ENCODE measurements around the gene LMOD1. TPM values are rescaled to one million over a fixed set of nuclear protein-coding genes. Genes with fewer than 3 reads are reported as not detected.

LMOD1 gene
- total RNA-seq, 8 experiments from 2014 or later = 0.16 to 1.8 (median 0.62) TPM

DNA sequence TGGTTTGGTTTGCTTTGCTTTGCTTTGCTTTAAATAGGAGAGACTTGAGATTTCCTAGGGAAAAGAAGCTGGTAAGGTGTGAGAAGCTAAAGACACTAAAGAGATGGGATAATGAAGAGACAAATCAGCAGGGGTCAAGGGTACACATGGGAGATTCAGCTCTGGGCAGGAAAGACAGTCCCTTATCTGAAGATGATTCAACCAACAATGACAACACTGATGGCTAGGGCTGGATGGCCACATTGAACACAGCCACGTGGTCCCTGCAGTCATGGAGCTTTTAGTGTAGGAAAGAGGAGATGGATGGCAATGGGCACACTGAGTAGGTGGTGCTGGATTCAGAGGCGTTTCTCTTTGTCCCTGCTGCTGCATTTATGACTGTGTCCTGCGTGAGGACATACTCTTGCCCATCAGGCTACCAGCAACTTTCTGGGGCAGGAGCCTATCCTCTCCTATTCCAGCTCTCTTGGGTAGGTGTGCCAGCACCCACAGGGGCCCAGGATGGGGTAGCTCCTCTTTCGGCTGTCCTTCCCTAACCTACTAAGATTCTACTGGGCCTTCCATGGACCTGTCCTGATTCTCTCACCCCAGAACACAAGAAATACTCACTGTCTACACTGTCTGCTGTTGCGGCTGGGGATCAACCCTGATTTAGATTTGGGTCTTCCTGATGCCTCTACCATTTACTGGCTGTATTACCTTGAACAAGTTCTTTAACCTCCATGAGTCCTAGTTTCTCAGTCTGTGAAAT, 59.1 kb downstream of the LMOD1 start:
- 63 to 100% (median 84%) methylated on average over 1 to 4 of the region's 5 CpGs; no CpG with 5 or more reads in 1 of the 10 experiments for whole genome bisulfite sequencing, 10 experiments
- peaks cover 0 to 10% of the 10 kb centered on the region in 2 donors for H3K4me1 ChIP-seq (replicated peaks in 1 of 2)
- no peak overlapping the region for H3K27ac ChIP-seq
- no peak for ATAC-seq (replicated peaks in 6 of 8)
- in situ Hi-C loops (cut with MboI; ENCODE audit: low pct_unique_long_range_greater_than_20kb in 2 of 9, low sequenced_read_pairs in 9 of 9, unreplicated experiment in 9 of 9) = loop anchor here in 5 of 9 experiments (25.0 kb wide), 3 partner anchors 100 to 250 kb away; partner anchors contain the start of genes ARL8A (in 4 of the 5), GPR37L1 (in 1 of the 5) and RNPEP (in 1 of the 5)
- no peak overlapping the region for H3K4me3 ChIP-seq

DNA sequence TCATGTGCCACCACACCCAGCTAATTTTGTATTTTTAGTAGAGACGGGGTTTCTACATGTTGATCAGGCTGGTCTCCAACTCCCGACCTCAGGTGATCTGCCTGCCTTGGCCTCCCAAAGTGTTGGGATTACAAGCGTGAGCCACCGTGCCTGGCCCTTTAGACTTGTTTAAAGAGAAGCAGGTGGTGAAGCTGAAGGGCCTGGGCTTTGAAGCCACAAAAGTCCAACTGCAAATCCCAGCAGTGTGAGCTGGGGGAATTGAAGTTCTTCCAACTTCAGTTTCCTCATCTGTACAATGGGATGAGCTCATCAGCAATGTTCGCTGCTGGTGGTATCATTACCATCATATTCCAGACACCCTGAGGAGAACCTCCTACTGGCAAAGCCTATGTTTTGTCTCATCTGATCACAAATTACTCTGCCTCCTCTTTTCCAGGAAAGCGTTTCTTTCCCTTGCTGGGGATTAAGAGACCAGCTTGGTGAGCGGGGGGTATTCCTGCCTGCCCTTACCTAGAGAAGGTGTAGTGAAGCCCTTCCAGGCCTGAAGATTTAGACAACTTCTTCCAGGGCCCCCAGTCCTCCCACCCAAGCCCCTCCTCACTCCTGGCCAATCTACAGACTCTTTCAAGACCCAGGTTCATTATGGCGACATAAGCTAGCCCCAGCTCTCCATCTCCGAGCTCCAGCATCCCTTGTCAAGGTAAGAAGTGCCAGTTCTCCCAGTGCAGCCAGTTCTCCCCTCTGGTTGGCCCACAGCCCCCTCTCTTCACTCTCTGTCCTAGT, 60.1 kb downstream of the LMOD1 start:
- ATAC-seq (replicated peaks in 6 of 8) = no peak
- Histone ChIP-seq H3K27ac (no peak overlapping the region), H3K4me3 (no peak overlapping the region), H3K4me1 (replicated peaks in 1 of 2) (peaks cover 0 to 10% of the 10 kb centered on the region in 2 donors)
- in situ Hi-C loops (cut with MboI; ENCODE audit: low pct_unique_long_range_greater_than_20kb in 2 of 9, low sequenced_read_pairs in 9 of 9, unreplicated experiment in 9 of 9) = loop anchor here in 5 of 9 experiments (25.0 kb wide), 3 partner anchors 101 to 251 kb away; partner anchors contain the start of genes ARL8A (in 4 of the 5), GPR37L1 (in 1 of the 5) and RNPEP (in 1 of the 5)
- WGBS, 10 experiments = 75 to 100% (median 90%) methylated on average over 1 to 9 of the region's 9 CpGs; no CpG with 5 or more reads in 1 of the 10 experiments

DNA sequence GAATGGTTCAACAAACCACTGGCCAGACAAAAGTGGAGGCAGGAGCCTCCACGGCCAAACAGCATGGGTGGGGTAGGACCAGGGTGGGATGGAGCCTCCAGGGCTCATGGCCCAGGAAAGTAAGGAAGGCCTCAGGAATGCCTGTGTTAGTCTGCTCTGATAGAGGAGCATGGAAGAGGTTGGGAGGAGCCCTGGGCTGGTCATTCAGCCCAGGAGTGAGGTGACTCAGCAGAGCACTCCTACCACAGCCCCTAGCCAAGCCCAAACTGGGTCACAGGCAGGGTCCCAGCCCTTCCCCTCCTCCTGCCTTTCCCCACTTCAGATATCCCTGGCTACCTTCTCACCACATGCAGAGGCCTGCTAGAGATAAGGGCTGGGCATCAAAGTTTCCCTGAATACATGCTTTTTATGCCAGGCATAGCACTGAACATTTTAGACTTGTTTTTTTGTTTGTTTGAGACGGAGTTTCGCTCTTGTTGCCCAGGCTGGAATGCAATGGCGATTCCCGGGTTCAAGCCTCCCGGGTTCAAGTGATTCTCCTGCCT, 60.7 kb downstream of the LMOD1 start:
- Histone ChIP-seq H3K4me1 (replicated peaks in 1 of 2) (peaks cover 0 to 10% of the 10 kb centered on the region in 2 donors), H3K4me3 (no peak overlapping the region), H3K27ac (no peak overlapping the region)
- in situ Hi-C loops (cut with MboI; ENCODE audit: low pct_unique_long_range_greater_than_20kb in 2 of 9, low sequenced_read_pairs in 9 of 9, unreplicated experiment in 9 of 9) = loop anchor here in 5 of 9 experiments (25.0 kb wide), 3 partner anchors 102 to 252 kb away; partner anchors contain the start of genes ARL8A (in 4 of the 5), GPR37L1 (in 1 of the 5) and RNPEP (in 1 of the 5)
- peak in 3 of 8 experiments; percentile 4 to 56 (median 32) for ATAC-seq (replicated peaks in 6 of 8)
- WGBS, 10 experiments = 83 to 100% (median 93%) methylated on average over 2 to 5 of the region's 6 CpGs; no CpG with 5 or more reads in 5 of the 10 experiments

DNA sequence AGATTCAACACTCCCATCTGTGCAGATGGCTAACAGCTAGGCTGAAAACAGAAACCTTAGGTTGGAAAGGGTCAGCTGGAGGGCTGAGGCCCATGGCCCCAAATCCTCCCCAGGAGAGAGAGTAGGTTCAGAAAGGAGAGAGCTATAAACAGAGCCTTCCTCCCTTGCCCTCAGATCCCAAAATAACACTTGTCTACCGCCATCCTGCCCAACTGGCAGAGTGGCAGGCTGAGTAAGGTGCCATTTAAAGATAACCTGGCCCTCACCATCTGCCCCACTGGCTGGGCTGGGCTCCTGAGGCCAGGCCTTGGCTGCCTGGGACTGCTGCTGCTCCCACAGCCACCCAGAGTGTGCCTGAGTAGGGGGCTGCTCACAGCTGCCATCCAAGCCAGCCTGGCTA, 61.9 kb downstream of the LMOD1 start:
- H3K4me1 ChIP-seq (replicated peaks in 1 of 2) = peaks cover 0 to 8% of the 10 kb centered on the region in 2 donors
- no peak overlapping the region for H3K27ac ChIP-seq

DNA sequence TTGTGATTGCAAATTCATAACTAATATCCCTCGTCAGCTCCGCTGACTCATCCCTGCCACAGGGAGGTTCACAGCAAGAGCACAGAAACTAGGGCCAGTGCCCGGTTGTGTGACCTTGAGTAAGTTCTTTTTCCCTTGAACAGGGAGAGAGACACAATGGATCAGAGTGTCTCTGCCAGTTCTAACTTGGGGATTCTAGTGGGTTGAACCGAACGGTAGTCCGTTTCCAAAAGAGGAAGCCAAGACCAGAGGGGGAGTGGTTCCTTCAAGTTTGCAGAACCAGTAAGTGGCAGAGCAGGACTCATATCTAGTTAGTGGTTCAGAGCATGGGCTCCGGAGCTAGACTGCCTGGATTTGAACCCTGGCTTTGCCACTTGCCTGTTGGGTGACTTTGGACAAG, 62.6 kb downstream of the LMOD1 start:
- peak in 2 of 8 experiments; percentile 2 to 11 for ATAC-seq (replicated peaks in 6 of 8)
- H3K4me1 ChIP-seq (replicated peaks in 1 of 2) = peaks cover 0 to 2% of the 10 kb centered on the region in 2 donors
- 0 to 100% (median 74%) methylated on average over 2 to 7 of the region's 7 CpGs; no CpG with 5 or more reads in 2 of the 10 experiments for WGBS, 10 experiments
- H3K27ac ChIP-seq = no peak overlapping the region
- no peak overlapping the region for H3K4me3 ChIP-seq
- in situ Hi-C loops (cut with MboI; ENCODE audit: low pct_unique_long_range_greater_than_20kb in 2 of 9, low sequenced_read_pairs in 9 of 9, unreplicated experiment in 9 of 9) = loop anchor here in 5 of 9 experiments (25.0 kb wide), 3 partner anchors 104 to 254 kb away; partner anchors contain the start of genes ARL8A (in 4 of the 5), GPR37L1 (in 1 of the 5) and RNPEP (in 1 of the 5)

More for the DNA sequence above, 61.9 kb downstream of the LMOD1 start:
- WGBS, 10 experiments = 100% methylated on average over 1 of the region's 1 CpG; no CpG with 5 or more reads in 7 of the 10 experiments
- H3K4me3 ChIP-seq = no peak overlapping the region
- ATAC-seq (replicated peaks in 6 of 8) = no peak
- in situ Hi-C loops (cut with MboI; ENCODE audit: low pct_unique_long_range_greater_than_20kb in 2 of 9, low sequenced_read_pairs in 9 of 9, unreplicated experiment in 9 of 9) = loop anchor here in 5 of 9 experiments (25.0 kb wide), 3 partner anchors 103 to 253 kb away; partner anchors contain the start of genes ARL8A (in 4 of the 5), GPR37L1 (in 1 of the 5) and RNPEP (in 1 of the 5)

DNA sequence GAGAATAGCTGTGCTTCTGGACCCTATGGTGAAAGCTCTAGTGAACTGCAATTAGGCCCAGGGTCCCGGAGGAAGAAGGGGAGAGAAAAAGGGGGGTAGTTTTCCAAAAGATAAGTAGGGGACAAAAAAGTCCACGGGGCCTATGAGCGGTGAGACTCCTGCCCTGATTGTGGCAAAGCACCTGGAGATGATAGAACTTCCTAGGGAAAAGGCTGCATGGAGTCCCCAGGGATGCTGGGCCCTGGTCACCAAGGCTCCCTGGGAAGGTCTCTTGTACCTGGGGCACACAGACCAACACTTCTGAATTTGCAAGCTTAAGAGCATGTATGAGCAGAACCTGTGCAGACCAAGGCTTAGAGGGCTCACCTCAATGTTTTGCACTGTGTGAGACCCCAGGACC, 63.1 kb downstream of the LMOD1 start:
- no peak overlapping the region for H3K27ac ChIP-seq
- H3K4me3 ChIP-seq = no peak overlapping the region
- 27 to 93% (median 72%) methylated on average over 1 to 3 of the region's 3 CpGs; no CpG with 5 or more reads in 3 of the 10 experiments for WGBS, 10 experiments
- in situ Hi-C loops (cut with MboI; ENCODE audit: low pct_unique_long_range_greater_than_20kb in 2 of 9, low sequenced_read_pairs in 9 of 9, unreplicated experiment in 9 of 9) = loop anchor here in 5 of 9 experiments (25.0 kb wide), 3 partner anchors 104 to 254 kb away; partner anchors contain the start of genes ARL8A (in 4 of the 5), GPR37L1 (in 1 of the 5) and RNPEP (in 1 of the 5)
- ATAC-seq (replicated peaks in 6 of 8) = no peak
- H3K4me1 ChIP-seq (replicated peaks in 1 of 2) = no peaks in the 10 kb centered on the region

DNA sequence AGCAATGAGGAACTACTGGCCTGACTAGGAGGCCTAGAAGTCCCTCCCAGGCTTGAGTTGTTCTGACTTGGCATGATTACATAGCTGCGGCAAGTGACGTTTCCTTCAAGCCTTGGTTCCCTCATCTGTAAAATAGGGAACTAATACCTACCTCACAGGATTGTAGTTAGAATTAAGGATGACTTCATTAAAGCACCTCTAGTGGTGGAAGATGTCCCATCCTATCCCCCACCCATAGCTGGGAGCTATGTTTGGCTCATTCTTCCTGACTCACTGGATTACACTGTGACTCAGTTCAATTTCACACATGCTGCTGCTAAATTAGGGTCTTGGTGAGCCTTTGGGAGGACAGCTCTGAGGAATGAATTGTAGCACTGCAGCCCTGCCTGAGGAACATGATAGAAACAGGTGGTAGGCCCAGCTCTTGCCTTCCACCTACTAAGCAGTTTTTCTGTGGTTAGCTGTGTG, 63.6 kb downstream of the LMOD1 start:
- in situ Hi-C loops (cut with MboI; ENCODE audit: low pct_unique_long_range_greater_than_20kb in 2 of 9, low sequenced_read_pairs in 9 of 9, unreplicated experiment in 9 of 9) = loop anchor here in 5 of 9 experiments (25.0 kb wide), 3 partner anchors 105 to 255 kb away; partner anchors contain the start of genes ARL8A (in 4 of the 5), GPR37L1 (in 1 of the 5) and RNPEP (in 1 of the 5)
- ATAC-seq (replicated peaks in 6 of 8) = peak; percentile 35 to 81 (median 56)

DNA sequence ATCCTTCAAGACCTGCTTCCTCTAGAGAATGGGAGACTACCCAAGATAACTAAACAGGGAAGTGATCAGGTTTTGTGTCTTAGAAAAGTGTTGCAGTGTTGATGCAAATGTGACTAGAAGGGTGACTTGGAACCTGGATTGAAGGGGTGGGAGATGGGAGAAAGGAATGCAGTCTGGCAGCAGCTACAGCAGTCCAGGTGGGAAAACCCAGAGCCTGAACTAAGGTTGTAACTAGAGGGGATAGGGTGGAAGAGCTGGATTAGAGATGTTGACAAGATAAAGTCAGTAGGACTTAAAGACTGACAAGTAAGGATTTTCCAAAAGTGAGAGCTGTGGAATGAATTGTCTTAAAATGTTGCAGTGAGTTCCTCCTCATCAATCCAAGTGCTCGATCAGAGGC, 64.7 kb downstream of the LMOD1 start:
- ATAC-seq (replicated peaks in 6 of 8) = no peak
- Histone ChIP-seq H3K4me3 (no peak overlapping the region), H3K27ac (no peak overlapping the region), H3K4me1 (replicated peaks in 1 of 2) (no peaks in the 10 kb centered on the region)
- WGBS, 10 experiments = 86 to 100% (median 90%) methylated on average over 1 of the region's 1 CpG; no CpG with 5 or more reads in 6 of the 10 experiments
- in situ Hi-C loops (cut with MboI; ENCODE audit: low pct_unique_long_range_greater_than_20kb in 2 of 9, low sequenced_read_pairs in 9 of 9, unreplicated experiment in 9 of 9) = loop anchor here in 5 of 9 experiments (25.0 kb wide), 3 partner anchors 106 to 256 kb away; partner anchors contain the start of genes ARL8A (in 4 of the 5), GPR37L1 (in 1 of the 5) and RNPEP (in 1 of the 5)

More for the DNA sequence above, 63.6 kb downstream of the LMOD1 start:
- WGBS, 10 experiments = 36 to 100% (median 82%) methylated on average over 1 to 2 of the region's 2 CpGs; no CpG with 5 or more reads in 4 of the 10 experiments
- no peaks in the 10 kb centered on the region for H3K4me1 ChIP-seq (replicated peaks in 1 of 2)
- no peak overlapping the region for H3K4me3 ChIP-seq
- H3K27ac ChIP-seq = no peak overlapping the region

DNA sequence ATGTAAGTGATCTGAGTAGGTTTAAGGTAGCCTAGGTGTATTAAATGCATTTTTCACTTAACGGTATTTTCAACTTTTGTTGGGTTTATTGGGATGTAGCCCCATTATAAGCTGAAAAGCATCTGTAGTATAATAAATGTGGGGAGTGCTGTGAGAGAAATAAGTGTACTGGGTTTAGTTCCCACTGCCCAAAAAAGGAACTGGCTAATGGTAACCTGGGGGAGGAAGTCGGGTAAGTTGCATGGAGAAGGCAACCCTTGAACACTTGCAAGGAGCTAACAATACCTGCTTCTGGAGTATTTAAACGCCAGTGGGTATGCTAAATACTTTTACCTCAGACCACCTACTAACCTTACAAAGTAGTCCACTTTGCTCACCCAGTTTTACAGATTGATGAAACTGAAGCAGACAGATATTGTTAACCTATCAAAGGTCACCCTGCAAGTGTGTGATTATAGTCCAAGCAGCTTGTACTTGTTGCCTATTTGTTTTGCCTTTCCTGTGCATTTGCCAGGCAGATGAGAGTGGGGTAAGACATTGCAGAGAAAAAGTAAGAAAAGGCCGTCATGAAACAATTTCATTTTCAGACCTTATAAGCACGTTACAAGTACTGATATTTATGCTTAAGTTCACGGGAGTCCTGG, 65.3 kb downstream of the LMOD1 start:
- 24 to 89% (median 76%) methylated on average over 3 to 6 of the region's 6 CpGs; no CpG with 5 or more reads in 1 of the 10 experiments for WGBS, 10 experiments
- Histone ChIP-seq H3K4me3 (no peak overlapping the region), H3K4me1 (replicated peaks in 1 of 2) (no peaks in the 10 kb centered on the region), H3K27ac (no peak overlapping the region)
- in situ Hi-C loops (cut with MboI; ENCODE audit: low pct_unique_long_range_greater_than_20kb in 2 of 9, low sequenced_read_pairs in 9 of 9, unreplicated experiment in 9 of 9) = loop anchor here in 5 of 9 experiments (25.0 kb wide), 3 partner anchors 106 to 256 kb away; partner anchors contain the start of genes ARL8A (in 4 of the 5), GPR37L1 (in 1 of the 5) and RNPEP (in 1 of the 5)
- ATAC-seq (replicated peaks in 6 of 8) = no peak

DNA sequence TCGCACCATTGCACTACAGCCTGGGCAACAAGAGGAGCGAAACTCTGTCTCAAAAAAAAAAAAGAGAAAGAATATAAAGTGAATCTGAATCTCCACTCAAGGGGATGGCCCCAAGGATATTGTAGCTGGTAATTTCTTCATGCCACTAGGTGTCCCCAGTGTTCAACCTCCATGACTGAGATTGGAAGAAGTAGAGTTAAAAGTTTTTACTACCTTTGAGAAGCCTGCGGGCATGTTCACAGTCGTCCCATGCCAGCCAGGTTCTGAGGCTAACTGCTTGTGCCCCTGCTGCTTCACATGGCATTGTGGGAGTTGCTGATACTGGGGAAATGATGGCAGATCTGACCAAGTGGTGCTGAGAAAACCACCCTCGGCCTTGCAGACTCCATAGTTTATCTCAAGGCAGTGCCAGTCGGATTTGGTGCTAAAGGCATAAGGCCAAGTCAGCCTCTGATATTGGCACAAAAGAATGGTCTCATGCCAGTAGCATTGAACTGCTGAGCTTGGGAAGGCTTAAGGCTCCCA, 68.4 kb downstream of the LMOD1 start:
- peak overlapping the region in 1 of 2 donors; percentile 15 for H3K27ac ChIP-seq
- in situ Hi-C loops (cut with MboI; ENCODE audit: low pct_unique_long_range_greater_than_20kb in 2 of 9, low sequenced_read_pairs in 9 of 9, unreplicated experiment in 9 of 9) = loop anchor here in 5 of 9 experiments (25.0 kb wide), 3 partner anchors 109 to 259 kb away; partner anchors contain the start of genes ARL8A (in 4 of the 5), GPR37L1 (in 1 of the 5) and RNPEP (in 1 of the 5)
- no peaks in the 10 kb centered on the region for H3K4me1 ChIP-seq (replicated peaks in 1 of 2)
- H3K4me3 ChIP-seq = no peak overlapping the region
- peak in 5 of 8 experiments; percentile 35 to 66 (median 49) for ATAC-seq (replicated peaks in 6 of 8)
- 51 to 80% (median 77%) methylated on average over 2 to 6 of the region's 6 CpGs; no CpG with 5 or more reads in 3 of the 10 experiments for WGBS, 10 experiments

All from motor neuron (in vitro differentiated cells).